ENCODE data around the gene ESRRA. TPM values are rescaled to one million over a fixed set of nuclear protein-coding genes. Genes with fewer than 3 reads are reported as not detected.

The ESRRA gene
- total and polyA plus RNA-seq, 9 of the 15 experiments (the other 6 are each of a cell fraction or from before 2014, with no cell fraction given) = 0.27 to 89.7 (median 23.7) TPM

DNA sequence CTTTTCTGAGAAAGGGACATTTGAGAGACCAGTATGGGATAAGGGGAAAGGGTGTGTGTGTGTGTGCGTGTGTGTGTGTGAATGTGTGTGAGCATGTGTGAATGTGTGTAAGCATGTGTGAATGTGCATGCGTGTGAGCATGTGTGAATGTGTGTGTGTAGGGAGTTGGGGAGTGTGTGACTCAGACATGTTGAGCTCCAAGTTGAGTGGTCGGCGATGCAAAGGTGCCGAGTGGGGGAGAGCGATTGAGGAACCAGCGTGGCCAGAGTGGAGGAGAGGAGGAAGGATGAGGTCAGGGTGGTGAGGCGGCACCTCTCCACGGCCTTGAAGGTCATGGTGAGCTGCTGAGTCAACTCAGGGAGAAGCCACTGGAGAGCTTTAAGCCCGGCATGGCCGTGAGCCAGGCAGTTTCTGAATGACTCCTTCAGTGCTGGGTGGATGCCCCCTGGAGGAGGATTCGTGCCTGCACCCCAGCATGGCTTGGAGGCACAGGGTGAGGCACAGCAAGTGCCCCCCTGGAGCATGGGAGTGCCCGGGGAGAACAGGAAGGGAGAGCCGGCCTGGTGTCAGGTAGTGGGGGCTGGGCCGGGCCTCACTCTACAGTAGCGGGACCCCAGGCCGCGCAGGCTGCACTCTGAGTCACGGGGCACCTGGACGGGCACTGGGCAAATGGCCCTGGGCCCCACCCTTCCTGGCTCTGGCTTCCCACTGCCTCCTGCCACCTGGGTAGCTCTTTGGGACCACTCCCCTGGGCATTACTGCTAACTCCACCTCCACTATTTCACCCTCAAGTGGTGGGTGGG is 26.4 kb downstream of the ESRRA start (continued):
- TF ChIP-seq, protein P1, sequence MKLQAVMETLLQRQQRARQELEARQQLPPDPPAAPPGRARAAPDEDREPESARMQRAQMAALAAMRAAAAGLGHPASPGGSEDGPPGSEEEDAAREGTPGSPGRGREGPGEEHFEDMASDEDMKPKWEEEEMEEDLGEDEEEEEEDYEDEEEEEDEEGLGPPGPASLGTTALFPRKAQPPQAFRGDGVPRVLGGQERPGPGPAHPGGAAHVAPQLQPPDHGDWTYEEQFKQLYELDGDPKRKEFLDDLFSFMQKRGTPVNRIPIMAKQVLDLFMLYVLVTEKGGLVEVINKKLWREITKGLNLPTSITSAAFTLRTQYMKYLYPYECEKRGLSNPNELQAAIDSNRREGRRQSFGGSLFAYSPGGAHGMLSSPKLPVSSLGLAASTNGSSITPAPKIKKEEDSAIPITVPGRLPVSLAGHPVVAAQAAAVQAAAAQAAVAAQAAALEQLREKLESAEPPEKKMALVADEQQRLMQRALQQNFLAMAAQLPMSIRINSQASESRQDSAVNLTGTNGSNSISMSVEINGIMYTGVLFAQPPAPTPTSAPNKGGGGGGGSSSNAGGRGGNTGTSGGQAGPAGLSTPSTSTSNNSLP (IDR thresholded peaks at IDR 0.05; ENCODE audit: borderline replicate concordance, low read depth, low read length) = no peak
- TF ChIP-seq TAF15 (IDR thresholded peaks at IDR 0.05; ENCODE audit: low read depth, low read length) (no peak), NCOA4 (IDR thresholded peaks at IDR 0.05; ENCODE audit: partially characterized antibody) (no peak), ATF7 (IDR thresholded peaks at IDR 0.05) (peak; percentile 87), TBP (optimal IDR thresholded peaks at IDR 0.05; ENCODE audit: low read depth, low read length) (peak; percentile 32), FOXA1 (IDR thresholded peaks at IDR 0.05; ENCODE audit: borderline replicate concordance) (no peak), NR3C1 (CRISPR knock-in tag; IDR thresholded peaks at IDR 0.05) (no peak), CREM (IDR thresholded peaks at IDR 0.05; ENCODE audit: low read depth) (peak; percentile 69), ZNF184 (CRISPR knock-in tag; IDR thresholded peaks at IDR 0.05) (no peak), HOXB6 (CRISPR knock-in tag; IDR thresholded peaks at IDR 0.05; ENCODE audit: borderline replicate concordance) (no peak), ZNF699 (CRISPR knock-in tag; IDR thresholded peaks at IDR 0.05; ENCODE audit: insufficient replicate concordance) (no peak), RAD21 (CRISPR knock-in tag; conservative IDR thresholded peaks at IDR 0.05 in 1 of 2, IDR thresholded peaks at IDR 0.05 in 1 of 2) (peak; percentile 51 to 71), RBM34 (IDR thresholded peaks at IDR 0.05; ENCODE audit: borderline replicate concordance, insufficient read depth, low read length) (no peak), NR2C1 (IDR thresholded peaks at IDR 0.05) (peak; percentile 77), NR2C1 (tag; IDR thresholded peaks at IDR 0.05) (peak; percentile 80; the same call in 1 of the 2 replicates), HNRNPK (IDR thresholded peaks at IDR 0.05; ENCODE audit: low read depth, low read length, poor library complexity, severe bottlenecking) (no peak), RBM17 (IDR thresholded peaks at IDR 0.05; ENCODE audit: borderline replicate concordance, low read depth, low read length) (no peak), CBX5 (IDR thresholded peaks at IDR 0.05; ENCODE audit: borderline replicate concordance, low read depth) (no peak)
- TF ChIP-seq, protein P2, sequence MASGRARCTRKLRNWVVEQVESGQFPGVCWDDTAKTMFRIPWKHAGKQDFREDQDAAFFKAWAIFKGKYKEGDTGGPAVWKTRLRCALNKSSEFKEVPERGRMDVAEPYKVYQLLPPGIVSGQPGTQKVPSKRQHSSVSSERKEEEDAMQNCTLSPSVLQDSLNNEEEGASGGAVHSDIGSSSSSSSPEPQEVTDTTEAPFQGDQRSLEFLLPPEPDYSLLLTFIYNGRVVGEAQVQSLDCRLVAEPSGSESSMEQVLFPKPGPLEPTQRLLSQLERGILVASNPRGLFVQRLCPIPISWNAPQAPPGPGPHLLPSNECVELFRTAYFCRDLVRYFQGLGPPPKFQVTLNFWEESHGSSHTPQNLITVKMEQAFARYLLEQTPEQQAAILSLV (tag; IDR thresholded peaks at IDR 0.05) = peak; percentile 49; the same call in 1 of the 2 replicates
- TF ChIP-seq, protein P3, sequence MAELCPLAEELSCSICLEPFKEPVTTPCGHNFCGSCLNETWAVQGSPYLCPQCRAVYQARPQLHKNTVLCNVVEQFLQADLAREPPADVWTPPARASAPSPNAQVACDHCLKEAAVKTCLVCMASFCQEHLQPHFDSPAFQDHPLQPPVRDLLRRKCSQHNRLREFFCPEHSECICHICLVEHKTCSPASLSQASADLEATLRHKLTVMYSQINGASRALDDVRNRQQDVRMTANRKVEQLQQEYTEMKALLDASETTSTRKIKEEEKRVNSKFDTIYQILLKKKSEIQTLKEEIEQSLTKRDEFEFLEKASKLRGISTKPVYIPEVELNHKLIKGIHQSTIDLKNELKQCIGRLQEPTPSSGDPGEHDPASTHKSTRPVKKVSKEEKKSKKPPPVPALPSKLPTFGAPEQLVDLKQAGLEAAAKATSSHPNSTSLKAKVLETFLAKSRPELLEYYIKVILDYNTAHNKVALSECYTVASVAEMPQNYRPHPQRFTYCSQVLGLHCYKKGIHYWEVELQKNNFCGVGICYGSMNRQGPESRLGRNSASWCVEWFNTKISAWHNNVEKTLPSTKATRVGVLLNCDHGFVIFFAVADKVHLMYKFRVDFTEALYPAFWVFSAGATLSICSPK (IDR thresholded peaks at IDR 0.05; ENCODE audit: borderline replicate concordance) = peak; percentile 95; the same call in 1 of the 2 replicates
- TF ChIP-seq, protein P4, sequence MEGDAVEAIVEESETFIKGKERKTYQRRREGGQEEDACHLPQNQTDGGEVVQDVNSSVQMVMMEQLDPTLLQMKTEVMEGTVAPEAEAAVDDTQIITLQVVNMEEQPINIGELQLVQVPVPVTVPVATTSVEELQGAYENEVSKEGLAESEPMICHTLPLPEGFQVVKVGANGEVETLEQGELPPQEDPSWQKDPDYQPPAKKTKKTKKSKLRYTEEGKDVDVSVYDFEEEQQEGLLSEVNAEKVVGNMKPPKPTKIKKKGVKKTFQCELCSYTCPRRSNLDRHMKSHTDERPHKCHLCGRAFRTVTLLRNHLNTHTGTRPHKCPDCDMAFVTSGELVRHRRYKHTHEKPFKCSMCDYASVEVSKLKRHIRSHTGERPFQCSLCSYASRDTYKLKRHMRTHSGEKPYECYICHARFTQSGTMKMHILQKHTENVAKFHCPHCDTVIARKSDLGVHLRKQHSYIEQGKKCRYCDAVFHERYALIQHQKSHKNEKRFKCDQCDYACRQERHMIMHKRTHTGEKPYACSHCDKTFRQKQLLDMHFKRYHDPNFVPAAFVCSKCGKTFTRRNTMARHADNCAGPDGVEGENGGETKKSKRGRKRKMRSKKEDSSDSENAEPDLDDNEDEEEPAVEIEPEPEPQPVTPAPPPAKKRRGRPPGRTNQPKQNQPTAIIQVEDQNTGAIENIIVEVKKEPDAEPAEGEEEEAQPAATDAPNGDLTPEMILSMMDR (IDR thresholded peaks at IDR 0.05 in 2 of 3, conservative IDR thresholded peaks at IDR 0.05 in 1 of 3; ENCODE audit: insufficient read depth in 2 of 3, low read depth in 1 of 3, low read length in 3 of 3) = peak; percentile 75 to 79 (median 78)
